Measurements from ENCODE around the gene PRKCE.

- TF ChIP-seq, protein P1, sequence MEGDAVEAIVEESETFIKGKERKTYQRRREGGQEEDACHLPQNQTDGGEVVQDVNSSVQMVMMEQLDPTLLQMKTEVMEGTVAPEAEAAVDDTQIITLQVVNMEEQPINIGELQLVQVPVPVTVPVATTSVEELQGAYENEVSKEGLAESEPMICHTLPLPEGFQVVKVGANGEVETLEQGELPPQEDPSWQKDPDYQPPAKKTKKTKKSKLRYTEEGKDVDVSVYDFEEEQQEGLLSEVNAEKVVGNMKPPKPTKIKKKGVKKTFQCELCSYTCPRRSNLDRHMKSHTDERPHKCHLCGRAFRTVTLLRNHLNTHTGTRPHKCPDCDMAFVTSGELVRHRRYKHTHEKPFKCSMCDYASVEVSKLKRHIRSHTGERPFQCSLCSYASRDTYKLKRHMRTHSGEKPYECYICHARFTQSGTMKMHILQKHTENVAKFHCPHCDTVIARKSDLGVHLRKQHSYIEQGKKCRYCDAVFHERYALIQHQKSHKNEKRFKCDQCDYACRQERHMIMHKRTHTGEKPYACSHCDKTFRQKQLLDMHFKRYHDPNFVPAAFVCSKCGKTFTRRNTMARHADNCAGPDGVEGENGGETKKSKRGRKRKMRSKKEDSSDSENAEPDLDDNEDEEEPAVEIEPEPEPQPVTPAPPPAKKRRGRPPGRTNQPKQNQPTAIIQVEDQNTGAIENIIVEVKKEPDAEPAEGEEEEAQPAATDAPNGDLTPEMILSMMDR (IDR thresholded peaks at IDR 0.05), result no peak
- TF ChIP-seq POLR2A (IDR thresholded peaks at IDR 0.05), result no peak
Observed at GRCh38 chr2:46045888-46046287, 394.4 kb downstream of the PRKCE start.

Data from body of pancreas (tissue), 4 donors.